Dermis microvascular lymphatic vessel endothelial cell (primary cell): ENCODE measurements around the gene IL12RB1. TPM values are rescaled to one million over a fixed set of nuclear protein-coding genes. Genes with fewer than 3 reads are reported as not detected.
A peak's percentile ranks its signal among the peaks of the same experiment; 100 is the strongest.
"Not testable (repeated sequence)": the region's sequence is repeated elsewhere in the genome, so short reads cannot be mapped to it uniquely, and the experiment has no call there.

ENCODE experiments used
- DNase-seq, 2 donors: peaks; one replicate each; pipeline versions ENCODE4 v3.0.0 to v3.0.0-alpha.2; 2010; ENCODE audit warnings: low read depth in 2 of 2
- total RNA-seq: library from RNA; depleted of rRNA; stranded (reverse); fragments of >200 nt; gene quantifications from 2 replicates; pipeline ENCODE4 v1.2.1, GENCODE V29; 2014

The IL12RB1 gene
- total RNA-seq, 1 donor from 2014 or later = 0.13 TPM

- no peak for DNase-seq
These were observed 34.8 kb downstream of the IL12RB1 start for GRCh38 chr19:18051887-18052286.

GRCh38 chr19:18049385-18049784, 37.3 kb downstream of the IL12RB1 start:
- DNase-seq = peak; percentile 83 to 95

DNA sequence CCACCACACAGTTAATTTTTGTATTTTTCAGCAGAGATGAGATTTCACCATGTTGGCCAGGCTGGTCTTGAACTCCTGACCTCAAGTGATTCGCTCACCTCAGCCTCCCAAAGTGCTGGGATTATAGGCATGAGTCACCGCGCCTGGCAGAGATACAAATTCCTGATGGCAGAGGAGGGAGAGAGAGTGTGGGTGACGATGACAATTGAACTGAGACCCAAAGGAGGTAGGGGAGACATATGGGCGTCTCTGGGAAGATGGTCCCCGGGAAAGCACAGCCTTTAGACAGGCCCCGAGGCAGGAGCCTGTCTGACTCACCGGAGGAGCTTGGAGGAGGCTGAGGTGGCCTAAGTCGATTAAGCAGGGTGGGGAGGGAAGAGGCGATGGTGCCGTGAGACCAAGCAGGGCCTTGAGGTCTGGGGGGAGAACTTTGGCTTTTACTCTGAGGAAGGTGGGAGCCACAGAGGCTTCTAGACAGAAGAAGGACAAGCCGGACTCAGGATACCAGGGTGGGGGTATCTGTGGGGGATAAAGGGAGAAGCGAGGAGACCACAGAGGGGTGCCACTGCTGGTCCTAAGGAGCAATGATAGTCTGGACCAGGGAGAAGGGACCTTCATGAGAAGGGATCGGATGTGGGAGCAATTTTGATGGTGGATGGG, 40.5 kb downstream of the IL12RB1 start:
- DNase-seq = peak; percentile 17 to 51

DNA sequence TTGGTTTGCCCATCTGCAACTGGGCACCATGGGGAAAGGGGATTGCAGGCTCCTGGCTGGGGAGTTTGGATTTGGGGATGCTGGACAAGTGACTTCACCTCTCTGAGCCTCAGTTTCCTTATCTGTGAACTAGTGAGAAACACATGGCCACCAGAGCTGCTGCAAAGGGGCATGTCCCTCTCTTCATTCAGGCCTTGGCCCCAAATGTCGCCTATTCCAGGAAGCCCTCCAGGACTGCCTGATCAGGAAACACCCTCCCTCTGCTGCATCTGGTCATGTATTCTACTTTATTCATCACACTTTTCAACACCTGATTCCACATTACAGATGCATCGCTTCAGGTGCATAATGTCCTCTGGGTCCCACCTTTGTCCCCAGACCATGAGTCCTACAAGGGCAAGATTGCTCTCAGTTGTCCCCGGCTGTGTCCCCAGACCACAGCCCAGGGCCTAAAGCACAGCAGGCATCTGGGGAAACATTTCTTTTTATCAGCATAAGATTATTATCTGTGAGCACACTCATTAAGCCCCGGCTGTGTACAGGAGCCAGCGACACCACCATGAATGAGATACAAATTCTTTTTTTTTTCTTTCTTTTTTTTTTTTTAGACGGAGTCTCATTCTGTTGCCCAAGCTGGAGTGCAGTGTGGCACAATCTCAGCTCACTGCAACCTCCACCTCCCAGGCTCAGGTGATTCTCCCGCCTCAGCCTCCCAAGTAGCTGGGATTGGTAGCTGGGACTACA, 41.3 kb downstream of the IL12RB1 start:
- no peak for DNase-seq

DNA sequence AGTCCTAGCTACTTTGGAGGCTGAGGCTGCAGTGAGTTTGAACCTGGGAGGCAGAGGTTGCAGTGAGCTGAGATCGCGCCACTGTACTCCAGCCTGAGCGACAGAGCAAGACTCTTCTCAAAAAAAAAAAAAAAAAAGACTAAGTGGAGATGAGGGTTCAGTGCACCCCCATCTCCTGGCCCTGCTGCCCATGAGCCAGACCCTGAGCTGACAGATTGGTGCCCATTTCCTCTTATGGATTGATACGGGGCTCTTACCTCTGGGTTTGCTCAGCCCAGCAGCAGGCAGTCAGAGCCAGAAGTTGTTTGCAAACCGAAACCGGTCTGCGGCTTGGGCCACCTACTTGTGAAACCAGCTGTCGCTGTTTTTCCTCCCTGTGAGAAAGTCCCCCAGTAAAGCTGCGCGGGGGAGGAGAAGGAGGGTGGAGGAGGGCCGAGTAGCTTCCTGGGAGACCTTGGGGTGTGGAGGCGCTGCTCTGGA, 41.9 kb downstream of the IL12RB1 start:
- DNase-seq = peak in 1 of 2 donors; percentile 35

DNA sequence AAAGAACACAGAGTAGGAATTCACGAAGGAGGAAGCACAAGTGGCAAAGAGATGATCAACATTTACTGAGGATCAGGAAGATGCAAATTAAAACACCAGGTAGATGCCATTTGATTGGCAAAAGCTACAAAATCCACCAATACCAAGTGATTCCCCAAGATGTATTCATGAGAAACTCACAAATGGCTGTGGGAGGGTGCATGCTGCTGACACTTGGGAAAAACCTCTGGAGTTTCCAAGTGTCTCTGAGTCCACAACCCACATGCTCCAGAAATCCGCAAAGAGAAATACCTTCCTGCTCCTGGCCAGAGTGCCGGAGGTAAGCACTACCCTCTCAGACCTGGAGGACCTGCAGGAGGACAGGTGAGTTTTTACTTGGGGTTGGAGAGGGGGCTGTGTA, 43.1 kb downstream of the IL12RB1 start:
- DNase-seq = no peak

DNA sequence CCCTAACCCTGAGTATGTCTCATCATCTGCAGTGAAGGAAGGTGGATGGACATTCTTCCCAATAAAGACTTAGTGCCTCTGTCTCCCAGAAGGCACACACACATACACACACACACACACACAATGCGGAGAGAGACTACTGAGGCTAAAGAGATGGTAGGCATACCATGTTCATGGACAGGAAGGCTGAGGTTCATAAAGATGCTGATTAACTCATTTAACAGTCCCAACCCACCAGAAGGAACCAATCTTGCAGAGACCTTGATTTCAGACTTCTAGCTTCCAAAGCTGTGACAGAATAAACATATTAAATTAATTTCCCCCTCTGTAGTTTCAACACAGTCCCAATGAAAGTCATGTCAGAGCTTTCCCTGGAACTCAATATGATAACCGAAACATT, 45.7 kb downstream of the IL12RB1 start:
- no peak for DNase-seq

DNA sequence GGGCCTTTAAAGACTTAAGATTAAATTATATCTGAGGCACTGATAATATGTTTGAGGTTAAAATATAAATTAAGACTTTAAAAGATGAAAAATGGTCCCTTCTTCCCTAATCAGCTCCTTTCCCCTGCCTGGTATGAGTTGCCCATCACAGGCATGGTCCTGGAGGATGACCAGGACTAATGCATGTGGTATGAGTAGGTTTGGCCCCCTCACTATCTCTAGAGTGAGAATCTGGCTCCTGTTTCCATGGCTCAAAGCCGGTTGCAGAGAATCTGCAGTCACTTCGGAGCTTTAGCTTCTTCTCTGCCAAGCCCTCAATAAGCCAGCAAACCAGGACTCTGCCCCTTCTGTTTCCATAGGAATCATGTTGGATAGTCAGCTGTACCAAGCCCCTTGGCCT, 54.6 kb downstream of the IL12RB1 start:
- not testable (repeated sequence) for DNase-seq

DNA sequence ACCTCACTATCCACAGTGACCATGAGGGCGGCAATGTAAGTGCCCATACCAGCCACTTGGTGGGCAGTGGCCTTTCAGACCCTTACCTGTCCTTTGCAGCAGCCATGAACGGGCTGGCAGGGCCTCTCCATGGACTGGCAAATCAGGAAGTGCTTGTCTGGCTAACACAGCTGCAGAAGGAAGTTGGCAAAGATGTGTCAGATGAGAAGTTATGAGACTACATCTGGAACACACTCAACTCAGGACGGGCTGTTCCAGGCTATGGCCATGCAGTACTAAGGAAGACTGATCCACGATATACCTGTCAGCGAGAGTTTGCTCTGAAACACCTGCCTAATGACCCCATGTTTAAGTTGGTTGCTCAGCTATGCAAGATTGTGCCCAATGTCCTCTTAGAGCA, 55.3 kb downstream of the IL12RB1 start:
- not testable (repeated sequence) for DNase-seq

DNA sequence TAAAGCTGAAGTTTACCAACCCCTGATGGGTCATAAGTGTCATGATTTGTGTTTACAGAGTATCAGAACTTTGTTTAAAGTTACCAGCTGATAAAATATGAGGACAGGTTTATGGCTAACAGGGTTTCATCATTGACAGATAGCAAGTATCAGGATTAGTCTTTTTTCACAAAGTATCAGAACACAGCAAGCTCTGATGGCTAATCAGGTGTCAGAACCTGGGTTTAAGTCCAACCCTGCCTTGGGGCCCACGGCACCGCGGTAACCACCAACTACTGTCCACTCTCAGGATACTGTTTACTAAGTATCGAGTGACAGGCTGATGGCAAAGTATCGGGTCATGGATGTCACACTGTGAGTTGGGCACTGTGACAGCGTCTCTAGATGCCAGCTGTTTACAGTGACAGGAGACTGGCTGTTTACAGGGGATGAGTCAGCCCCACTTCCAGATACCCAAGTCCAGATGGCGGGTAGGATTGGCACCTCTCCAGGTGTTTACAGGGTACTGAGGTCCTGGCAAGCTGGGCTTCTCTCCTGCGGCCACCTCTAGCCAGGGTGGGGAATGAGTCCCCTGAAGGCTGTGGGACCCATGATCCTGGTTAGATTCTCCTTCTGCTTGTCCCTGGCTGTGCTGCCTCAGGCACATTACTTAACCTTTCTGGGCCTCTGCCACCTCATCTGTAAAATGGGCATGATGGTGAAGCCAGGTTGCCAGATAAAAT, 57.0 kb downstream of the IL12RB1 start:
- DNase-seq = peak in 1 of 2 donors; percentile 92

- DNase-seq = no peak
These were observed 59.6 kb downstream of the IL12RB1 start for GRCh38 chr19:18027151-18027550.

GRCh38 chr19:18023622-18024251, 63.0 kb downstream of the IL12RB1 start:
- peak; percentile 98 to 100 for DNase-seq

GRCh38 chr19:18021121-18021755, 65.5 kb downstream of the IL12RB1 start:
- DNase-seq = peak; percentile 95 to 99

DNA sequence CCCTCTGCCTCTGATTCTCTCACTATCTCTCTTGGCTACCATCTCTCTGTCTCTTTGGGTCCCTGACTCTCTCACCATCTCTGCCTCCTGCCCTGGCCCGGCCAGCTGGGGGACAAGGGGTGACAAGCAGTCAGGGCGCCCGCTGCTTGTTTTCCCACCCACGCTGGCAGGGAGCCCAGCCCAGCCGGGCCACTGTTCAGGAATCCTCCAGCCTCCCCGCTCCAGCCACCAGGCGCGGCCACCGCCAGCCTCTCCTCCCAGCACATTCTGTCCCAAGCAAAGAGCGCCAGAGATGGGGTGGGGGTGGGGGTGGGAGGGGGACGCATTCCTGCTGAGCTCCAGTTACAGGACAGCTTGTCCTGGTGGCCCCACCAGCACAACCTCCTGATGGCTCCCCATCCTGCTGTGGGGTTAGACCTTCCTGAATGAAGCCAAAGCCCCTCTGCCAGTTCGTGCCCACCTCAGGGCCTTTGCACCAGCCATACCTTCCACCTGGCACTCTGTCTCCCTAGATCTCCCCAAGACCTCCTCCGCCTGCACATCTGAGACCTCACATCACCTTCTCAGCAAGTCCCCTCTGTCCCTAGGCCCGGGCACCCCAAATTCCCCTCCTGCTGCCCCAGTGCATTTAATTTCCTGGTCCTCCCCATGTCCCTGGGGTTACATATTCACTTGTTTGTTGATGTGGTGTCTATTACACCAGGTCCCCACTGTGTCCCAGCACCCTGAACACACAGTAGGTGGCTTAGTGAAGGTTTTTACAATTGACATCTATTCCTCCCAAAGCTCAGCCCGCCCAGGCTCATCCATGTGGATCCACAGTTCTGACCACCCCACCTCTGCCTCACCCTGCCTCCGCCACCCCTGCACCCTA, 66.3 kb downstream of the IL12RB1 start:
- peak in 1 of 2 donors; percentile 91 for DNase-seq

DNA sequence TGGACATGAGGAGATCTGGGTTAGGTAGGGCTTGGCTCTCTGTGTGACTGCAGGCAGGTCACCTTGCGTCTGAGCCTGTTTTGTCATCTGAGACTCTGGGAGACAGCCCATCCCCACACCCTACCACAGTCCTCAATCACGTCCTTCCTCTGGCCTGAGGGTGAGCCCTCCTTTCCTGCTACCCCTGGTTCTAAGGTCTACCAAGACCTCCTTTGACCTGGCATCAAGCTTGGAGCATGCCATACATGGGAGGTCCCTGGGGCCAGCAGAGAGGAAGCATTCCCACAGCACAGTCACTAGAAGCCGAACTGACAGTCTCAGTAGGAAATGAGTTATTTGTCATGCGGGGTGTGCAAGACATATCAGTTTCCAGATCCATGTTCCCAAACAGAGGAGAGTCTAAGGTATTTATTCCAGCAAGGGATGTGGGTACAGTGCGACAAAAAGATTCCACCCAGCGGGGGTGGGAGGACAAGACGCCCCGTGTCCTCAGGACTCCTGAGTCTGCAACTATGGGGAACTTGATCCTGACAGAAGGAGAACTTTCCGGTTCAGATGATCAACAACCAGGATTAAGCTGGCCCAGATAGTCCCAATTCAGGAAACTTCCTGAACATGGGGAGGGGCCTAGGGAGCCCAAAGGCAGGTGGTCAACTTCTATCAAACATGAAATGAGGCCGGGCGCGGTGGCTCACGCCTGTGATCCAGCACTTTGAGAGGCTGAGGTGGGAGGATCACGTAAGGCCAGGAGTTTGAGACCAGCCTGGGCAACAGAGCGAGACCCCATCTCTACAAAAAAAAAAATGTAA, 69.3 kb downstream of the IL12RB1 start:
- DNase-seq = peak in 1 of 2 donors; percentile 92

DNA sequence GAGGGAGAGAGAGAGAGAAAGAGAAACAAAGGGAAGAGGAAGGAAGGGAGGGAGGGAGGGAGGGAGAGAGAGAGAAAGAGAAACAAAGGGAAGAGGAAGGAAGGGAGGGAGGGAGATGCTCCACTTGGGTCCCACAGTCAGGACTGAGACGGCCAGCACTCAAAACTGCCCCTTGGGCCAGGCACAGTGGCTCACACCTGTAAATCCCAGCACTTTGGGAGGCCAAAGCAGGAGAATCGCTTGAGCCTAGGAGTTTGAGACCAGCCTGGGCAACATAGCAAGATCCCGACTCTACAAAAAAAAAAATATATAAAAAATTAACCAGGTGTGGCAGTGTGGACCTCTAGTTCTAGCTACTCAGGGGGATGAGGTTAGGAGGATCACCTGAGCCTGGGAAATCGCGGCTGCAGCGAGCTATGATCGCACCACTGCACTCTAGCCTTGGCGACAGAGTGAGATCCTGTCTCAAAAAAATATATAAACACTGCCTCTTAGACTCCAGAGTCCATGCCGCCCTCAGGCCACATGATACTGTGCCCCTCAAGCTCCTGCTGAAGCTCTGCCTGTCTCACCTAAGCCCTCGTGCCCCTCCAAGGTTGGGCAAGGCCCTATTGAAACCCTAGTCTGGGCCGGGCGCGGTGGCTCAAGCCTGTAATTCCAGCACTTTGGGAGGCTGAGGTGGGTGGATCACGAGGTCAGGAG, 70.4 kb downstream of the IL12RB1 start:
- DNase-seq = no peak

DNA sequence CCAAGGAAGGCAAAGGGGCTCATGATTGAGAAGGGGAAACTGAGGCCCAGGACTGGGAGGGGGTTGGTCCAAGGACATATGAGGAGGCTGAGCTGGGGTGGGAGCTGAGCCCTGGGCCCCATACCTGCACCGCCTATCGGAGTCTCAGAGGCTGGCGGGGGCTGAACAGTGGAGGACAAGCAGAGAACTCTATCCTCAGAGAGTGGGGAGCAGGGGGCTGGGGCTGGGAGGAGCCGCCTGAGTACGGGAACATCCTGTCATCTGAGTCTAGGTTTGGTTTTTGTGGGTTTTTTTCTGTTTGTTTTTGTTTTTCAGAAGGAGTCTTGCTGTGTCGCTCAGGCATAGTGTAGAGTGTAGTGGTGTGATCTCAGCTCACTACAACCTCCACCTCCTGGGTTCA, 72.5 kb downstream of the IL12RB1 start:
- no peak for DNase-seq

GRCh38 chr19:18013210-18014111, 73.3 kb downstream of the IL12RB1 start:
- DNase-seq = no peak
